LNCAP (cell line): Measurements from ENCODE around the gene TRAK1.

Experiments
- CTCF ChIP-seq: fragments of 450-650 bp; IDR thresholded peaks from 2 replicates; pipeline ENCODE4 v1.5.1; 2017; ENCODE audit warnings: mild to moderate bottlenecking

TRAK1 gene

GRCh38 chr3:42102571-42102970 lies 11.4 kb downstream of the TRAK1 start:
- TF ChIP-seq CTCF, result no peak

GRCh38 chr3:42106646-42107045 lies 15.5 kb downstream of the TRAK1 start:
- TF ChIP-seq CTCF, result no peak

- no peak for TF ChIP-seq CTCF
Observed at GRCh38 chr3:42110631-42111030, 19.5 kb downstream of the TRAK1 start.

DNA sequence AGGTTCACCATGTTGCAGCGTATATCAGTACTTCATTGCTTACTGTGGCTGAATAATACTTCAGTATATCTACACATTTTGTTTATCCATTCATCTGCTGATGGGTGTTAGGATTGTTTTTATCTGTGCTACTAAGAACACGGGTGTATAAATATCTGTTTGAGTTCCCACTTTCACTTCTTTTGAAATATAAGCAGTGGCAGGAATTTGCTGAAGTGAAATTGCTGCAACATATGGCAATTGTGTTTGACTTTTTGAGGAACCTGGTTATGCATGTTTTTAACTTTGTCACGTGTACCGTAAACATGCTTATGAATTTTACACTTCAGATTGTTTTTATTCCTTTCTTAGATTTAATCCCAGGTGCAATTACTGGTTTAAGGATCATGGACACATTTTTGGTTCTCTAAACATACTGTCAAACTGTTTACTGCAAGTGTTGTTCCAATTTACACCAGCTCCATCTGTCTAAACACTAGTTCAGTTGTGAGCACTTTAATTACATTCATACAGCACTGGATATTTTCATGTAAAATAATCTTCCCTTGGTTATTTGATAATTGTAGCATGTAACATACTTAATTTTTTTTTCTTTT lies 23.1 kb downstream of the TRAK1 start:
- TF ChIP-seq CTCF, result no peak

- TF ChIP-seq CTCF, result no peak
Observed at GRCh38 chr3:42115215-42115614, 24.1 kb downstream of the TRAK1 start.

- no peak for TF ChIP-seq CTCF
Observed at GRCh38 chr3:42115946-42116345, 24.8 kb downstream of the TRAK1 start.

GRCh38 chr3:42116466-42116865 lies 25.3 kb downstream of the TRAK1 start:
- no peak for TF ChIP-seq CTCF
